ENCODE measurements around the gene TKT. TPM values are rescaled to one million over a fixed set of nuclear protein-coding genes. Genes with fewer than 3 reads are reported as not detected.
A peak's percentile ranks its signal among the peaks of the same experiment; 100 is the strongest.

The TKT gene
- total and polyA plus RNA-seq, 2 experiments from 2014 or later = 584 to 1,411 TPM

DNA sequence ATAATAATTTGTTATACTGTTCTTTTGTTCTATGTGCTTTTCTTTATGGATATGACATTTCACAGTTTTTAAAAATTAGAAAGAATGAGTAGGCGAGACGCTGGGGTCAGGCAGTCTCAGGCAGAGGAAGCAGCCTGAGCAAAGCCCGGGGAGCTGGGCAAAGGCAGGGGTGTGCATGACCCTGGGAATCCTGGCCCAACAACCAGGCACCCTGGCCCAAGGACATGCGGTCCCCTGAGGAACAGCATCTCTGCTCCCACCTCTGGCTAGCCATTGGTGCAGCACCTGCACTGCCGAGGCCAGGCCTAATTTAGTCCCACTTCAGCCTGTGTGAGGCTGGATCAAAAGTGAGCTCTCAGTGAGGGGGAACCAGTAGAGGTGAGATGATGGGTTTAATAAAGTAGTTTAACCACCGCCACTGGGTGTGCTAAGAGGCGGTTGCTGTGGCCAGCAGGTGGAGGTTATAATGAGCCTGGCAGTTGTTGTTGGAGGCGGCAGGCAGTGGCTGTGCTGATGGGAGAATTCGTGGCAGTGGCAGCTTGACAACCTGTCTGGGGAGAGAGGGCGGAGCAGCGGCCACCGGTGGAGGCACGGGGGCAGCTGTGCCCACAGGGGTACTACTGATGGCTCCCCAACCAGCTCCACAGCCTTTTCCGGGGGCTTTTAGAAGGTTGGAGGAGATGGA lies 53.3 kb downstream of the TKT start:
- DNase-seq (ENCODE audit: low spot score) (peak; percentile 30), ATAC-seq (peak; percentile 29)
- Mint-ChIP-seq H3K36me3 (ENCODE audit: low read depth) (peaks cover 5% of the 10 kb centered on the region; the same call in 1 of the 3 replicates), H3K4me3 (no peak overlapping the region), H3K27me3 (ENCODE audit: insufficient read depth, low read depth, poor library complexity) (peaks cover 14% of the 10 kb centered on the region), H3K9me3 (peaks cover 9% of the 10 kb centered on the region; the same call in 2 of the 3 replicates), H3K4me1 (no peaks in the 10 kb centered on the region; the same call in 2 of the 3 replicates), H3K27ac (no peak overlapping the region)
- H3K79me2 ChIP-seq (replicated peaks; ENCODE audit: insufficient read depth) = no peaks in the 10 kb centered on the region
- TF ChIP-seq CREB1 (CRISPR knock-in tag; IDR thresholded peaks at IDR 0.05; ENCODE audit: low read depth) (no peak), EZH2 (IDR thresholded peaks at IDR 0.05; ENCODE audit: low read depth, unreplicated experiment) (no peak)
- TF ChIP-seq, protein P1, sequence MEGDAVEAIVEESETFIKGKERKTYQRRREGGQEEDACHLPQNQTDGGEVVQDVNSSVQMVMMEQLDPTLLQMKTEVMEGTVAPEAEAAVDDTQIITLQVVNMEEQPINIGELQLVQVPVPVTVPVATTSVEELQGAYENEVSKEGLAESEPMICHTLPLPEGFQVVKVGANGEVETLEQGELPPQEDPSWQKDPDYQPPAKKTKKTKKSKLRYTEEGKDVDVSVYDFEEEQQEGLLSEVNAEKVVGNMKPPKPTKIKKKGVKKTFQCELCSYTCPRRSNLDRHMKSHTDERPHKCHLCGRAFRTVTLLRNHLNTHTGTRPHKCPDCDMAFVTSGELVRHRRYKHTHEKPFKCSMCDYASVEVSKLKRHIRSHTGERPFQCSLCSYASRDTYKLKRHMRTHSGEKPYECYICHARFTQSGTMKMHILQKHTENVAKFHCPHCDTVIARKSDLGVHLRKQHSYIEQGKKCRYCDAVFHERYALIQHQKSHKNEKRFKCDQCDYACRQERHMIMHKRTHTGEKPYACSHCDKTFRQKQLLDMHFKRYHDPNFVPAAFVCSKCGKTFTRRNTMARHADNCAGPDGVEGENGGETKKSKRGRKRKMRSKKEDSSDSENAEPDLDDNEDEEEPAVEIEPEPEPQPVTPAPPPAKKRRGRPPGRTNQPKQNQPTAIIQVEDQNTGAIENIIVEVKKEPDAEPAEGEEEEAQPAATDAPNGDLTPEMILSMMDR (conservative IDR thresholded peaks at IDR 0.05; ENCODE audit: low read depth in 2 of 2) = 0 out of 4 replicates have a peak, but pooled peaks of 1 of the 2 experiments have one; percentile 8
- 0 out of 2 replicates have a peak, but pooled peaks cover 5% of the 10 kb centered on the region for H3F3A ChIP-seq (replicated peaks; ENCODE audit: low read depth)
- no peak overlapping the region for H3K27ac ChIP-seq (ENCODE audit: low read depth)
- no peaks in the 10 kb centered on the region for H3K27me3 ChIP-seq (ENCODE audit: insufficient read depth)
- no peak overlapping the region for H3K4me2 ChIP-seq
- no peaks in the 10 kb centered on the region for H4K20me1 ChIP-seq (replicated peaks; ENCODE audit: insufficient read depth)
- H3K4me3 ChIP-seq = no peak overlapping the region
- no peak overlapping the region for H2AFZ ChIP-seq
- no peaks in the 10 kb centered on the region for H3K4me1 ChIP-seq (ENCODE audit: insufficient read depth)
- H3K9me2 ChIP-seq (ENCODE audit: insufficient read depth) = no peaks in the 10 kb centered on the region
- H3K36me3 ChIP-seq (ENCODE audit: insufficient read depth) = no peaks in the 10 kb centered on the region

DNA sequence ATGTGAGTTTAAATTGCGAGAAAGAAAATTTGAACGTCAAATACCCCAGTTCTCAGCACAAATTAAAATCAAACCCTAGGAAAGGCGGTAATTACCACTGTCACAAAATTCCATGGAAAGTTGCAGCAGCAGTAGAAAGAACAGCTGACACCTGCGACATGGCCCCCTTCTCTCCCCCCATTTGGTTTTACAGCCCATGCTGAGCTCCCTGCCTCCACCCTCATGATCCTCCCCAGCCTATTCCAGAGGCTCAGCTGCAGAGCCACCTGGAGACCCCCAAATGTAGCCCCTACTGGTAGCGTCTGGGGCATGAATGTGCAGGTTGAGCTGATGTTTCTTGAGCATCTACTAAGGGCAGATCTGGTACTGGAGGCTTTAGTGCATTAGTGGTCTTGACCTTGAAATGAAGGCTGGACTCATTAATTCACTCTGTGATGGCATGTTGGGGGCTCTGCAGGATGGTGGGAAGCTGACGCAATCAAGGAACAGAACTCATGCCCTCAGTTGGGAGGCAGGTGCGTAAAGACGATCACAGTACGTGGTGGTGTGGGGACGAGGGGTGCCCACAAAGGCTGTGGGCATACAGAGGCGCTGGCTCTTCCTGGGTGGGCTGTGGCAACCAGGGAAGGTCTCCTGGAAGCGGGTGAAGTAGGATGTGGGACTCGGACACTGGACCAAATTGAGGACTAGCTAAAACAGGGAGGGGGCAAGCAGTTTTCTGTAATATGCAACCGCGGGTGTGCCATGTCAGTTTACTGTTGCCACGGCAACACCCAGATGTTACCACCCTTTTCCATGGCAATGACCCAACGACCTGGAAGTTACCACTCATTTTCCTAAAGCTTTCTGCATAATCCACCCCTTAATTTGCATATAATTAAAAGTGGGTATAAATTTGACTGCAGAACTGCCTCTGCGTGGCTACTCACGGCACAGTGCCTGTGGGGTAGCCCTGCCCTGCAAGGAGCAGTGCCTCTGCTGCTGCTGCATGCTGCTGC lies 55.0 kb downstream of the TKT start:
- no peak overlapping the region for H2AFZ ChIP-seq
- peaks cover 4% of the 10 kb centered on the region; the same call in 1 of the 2 replicates for H3K4me1 ChIP-seq (ENCODE audit: insufficient read depth)
- H3K4me3 ChIP-seq = no peak overlapping the region
- no peaks in the 10 kb centered on the region for H3K9me2 ChIP-seq (ENCODE audit: insufficient read depth)
- H3K36me3 Mint-ChIP-seq (ENCODE audit: low read depth) = peaks cover 5% of the 10 kb centered on the region; the same call in 1 of the 3 replicates
- no peak overlapping the region for H3K27ac Mint-ChIP-seq
- 0 out of 2 replicates have a peak, but pooled peaks cover 5% of the 10 kb centered on the region for H3F3A ChIP-seq (replicated peaks; ENCODE audit: low read depth)
- DNase-seq (ENCODE audit: low spot score) (no peak), ATAC-seq (no peak)
- no peak overlapping the region for H3K27ac ChIP-seq (ENCODE audit: low read depth)
- H3K27me3 Mint-ChIP-seq (ENCODE audit: insufficient read depth, low read depth, poor library complexity) = peaks cover 15% of the 10 kb centered on the region
- H3K4me1 Mint-ChIP-seq = peaks cover 8% of the 10 kb centered on the region
- H3K27me3 ChIP-seq (ENCODE audit: insufficient read depth) = no peaks in the 10 kb centered on the region
- H4K20me1 ChIP-seq (replicated peaks; ENCODE audit: insufficient read depth) = no peaks in the 10 kb centered on the region
- no peak overlapping the region for H3K4me2 ChIP-seq
- H3K4me3 Mint-ChIP-seq = no peak overlapping the region
- no peaks in the 10 kb centered on the region for H3K36me3 ChIP-seq (ENCODE audit: insufficient read depth)
- no peaks in the 10 kb centered on the region for H3K79me2 ChIP-seq (replicated peaks; ENCODE audit: insufficient read depth)
- peaks cover 9% of the 10 kb centered on the region; the same call in 2 of the 3 replicates for H3K9me3 Mint-ChIP-seq
- TF ChIP-seq, protein P2, sequence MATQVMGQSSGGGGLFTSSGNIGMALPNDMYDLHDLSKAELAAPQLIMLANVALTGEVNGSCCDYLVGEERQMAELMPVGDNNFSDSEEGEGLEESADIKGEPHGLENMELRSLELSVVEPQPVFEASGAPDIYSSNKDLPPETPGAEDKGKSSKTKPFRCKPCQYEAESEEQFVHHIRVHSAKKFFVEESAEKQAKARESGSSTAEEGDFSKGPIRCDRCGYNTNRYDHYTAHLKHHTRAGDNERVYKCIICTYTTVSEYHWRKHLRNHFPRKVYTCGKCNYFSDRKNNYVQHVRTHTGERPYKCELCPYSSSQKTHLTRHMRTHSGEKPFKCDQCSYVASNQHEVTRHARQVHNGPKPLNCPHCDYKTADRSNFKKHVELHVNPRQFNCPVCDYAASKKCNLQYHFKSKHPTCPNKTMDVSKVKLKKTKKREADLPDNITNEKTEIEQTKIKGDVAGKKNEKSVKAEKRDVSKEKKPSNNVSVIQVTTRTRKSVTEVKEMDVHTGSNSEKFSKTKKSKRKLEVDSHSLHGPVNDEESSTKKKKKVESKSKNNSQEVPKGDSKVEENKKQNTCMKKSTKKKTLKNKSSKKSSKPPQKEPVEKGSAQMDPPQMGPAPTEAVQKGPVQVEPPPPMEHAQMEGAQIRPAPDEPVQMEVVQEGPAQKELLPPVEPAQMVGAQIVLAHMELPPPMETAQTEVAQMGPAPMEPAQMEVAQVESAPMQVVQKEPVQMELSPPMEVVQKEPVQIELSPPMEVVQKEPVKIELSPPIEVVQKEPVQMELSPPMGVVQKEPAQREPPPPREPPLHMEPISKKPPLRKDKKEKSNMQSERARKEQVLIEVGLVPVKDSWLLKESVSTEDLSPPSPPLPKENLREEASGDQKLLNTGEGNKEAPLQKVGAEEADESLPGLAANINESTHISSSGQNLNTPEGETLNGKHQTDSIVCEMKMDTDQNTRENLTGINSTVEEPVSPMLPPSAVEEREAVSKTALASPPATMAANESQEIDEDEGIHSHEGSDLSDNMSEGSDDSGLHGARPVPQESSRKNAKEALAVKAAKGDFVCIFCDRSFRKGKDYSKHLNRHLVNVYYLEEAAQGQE (IDR thresholded peaks at IDR 0.05; ENCODE audit: unreplicated experiment) = no peak
- TF ChIP-seq, protein P3, sequence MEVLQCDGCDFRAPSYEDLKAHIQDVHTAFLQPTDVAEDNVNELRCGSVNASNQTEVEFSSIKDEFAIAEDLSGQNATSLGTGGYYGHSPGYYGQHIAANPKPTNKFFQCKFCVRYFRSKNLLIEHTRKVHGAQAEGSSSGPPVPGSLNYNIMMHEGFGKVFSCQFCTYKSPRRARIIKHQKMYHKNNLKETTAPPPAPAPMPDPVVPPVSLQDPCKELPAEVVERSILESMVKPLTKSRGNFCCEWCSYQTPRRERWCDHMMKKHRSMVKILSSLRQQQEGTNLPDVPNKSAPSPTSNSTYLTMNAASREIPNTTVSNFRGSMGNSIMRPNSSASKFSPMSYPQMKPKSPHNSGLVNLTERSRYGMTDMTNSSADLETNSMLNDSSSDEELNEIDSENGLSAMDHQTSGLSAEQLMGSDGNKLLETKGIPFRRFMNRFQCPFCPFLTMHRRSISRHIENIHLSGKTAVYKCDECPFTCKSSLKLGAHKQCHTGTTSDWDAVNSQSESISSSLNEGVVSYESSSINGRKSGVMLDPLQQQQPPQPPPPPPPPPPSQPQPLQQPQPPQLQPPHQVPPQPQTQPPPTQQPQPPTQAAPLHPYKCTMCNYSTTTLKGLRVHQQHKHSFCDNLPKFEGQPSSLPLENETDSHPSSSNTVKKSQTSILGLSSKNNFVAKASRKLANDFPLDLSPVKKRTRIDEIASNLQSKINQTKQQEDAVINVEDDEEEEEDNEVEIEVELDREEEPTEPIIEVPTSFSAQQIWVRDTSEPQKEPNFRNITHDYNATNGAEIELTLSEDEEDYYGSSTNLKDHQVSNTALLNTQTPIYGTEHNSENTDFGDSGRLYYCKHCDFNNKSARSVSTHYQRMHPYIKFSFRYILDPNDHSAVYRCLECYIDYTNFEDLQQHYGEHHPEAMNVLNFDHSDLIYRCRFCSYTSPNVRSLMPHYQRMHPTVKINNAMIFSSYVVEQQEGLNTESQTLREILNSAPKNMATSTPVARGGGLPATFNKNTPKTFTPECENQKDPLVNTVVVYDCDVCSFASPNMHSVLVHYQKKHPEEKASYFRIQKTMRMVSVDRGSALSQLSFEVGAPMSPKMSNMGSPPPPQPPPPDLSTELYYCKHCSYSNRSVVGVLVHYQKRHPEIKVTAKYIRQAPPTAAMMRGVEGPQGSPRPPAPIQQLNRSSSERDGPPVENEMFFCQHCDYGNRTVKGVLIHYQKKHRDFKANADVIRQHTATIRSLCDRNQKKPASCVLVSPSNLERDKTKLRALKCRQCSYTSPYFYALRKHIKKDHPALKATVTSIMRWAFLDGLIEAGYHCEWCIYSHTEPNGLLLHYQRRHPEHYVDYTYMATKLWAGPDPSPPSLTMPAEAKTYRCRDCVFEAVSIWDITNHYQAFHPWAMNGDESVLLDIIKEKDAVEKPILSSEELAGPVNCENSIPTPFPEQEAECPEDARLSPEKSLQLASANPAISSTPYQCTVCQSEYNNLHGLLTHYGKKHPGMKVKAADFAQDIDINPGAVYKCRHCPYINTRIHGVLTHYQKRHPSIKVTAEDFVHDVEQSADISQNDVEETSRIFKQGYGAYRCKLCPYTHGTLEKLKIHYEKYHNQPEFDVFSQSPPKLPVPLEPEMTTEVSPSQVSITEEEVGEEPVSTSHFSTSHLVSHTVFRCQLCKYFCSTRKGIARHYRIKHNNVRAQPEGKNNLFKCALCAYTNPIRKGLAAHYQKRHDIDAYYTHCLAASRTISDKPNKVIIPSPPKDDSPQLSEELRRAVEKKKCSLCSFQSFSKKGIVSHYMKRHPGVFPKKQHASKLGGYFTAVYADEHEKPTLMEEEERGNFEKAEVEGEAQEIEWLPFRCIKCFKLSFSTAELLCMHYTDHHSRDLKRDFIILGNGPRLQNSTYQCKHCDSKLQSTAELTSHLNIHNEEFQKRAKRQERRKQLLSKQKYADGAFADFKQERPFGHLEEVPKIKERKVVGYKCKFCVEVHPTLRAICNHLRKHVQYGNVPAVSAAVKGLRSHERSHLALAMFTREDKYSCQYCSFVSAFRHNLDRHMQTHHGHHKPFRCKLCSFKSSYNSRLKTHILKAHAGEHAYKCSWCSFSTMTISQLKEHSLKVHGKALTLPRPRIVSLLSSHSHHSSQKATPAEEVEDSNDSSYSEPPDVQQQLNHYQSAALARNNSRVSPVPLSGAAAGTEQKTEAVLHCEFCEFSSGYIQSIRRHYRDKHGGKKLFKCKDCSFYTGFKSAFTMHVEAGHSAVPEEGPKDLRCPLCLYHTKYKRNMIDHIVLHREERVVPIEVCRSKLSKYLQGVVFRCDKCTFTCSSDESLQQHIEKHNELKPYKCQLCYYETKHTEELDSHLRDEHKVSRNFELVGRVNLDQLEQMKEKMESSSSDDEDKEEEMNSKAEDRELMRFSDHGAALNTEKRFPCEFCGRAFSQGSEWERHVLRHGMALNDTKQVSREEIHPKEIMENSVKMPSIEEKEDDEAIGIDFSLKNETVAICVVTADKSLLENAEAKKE (CRISPR knock-in tag; IDR thresholded peaks at IDR 0.05) = no peak
- TF ChIP-seq POLR2AphosphoS5 (IDR thresholded peaks at IDR 0.05; ENCODE audit: low read depth) = no peak
